ENCODE results near the gene GHRH. TPM values are rescaled to one million over a fixed set of nuclear protein-coding genes. Genes with fewer than 3 reads are reported as not detected.

Gene GHRH
- total RNA-seq, 1 experiment from 2014 or later, result not detected

GRCh38 chr20:37280403-37280802 is 18.8 kb upstream of the GHRH start:
- DNase-seq, result no peak
- no peak overlapping the region for H3K4me3 ChIP-seq
- H3K9me3 ChIP-seq (replicated peaks), result no peaks in the 10 kb centered on the region
- peaks cover 7% of the 10 kb centered on the region; the same call in 1 of the 2 replicates for H3K27me3 ChIP-seq
- H3K4me1 ChIP-seq, result peaks cover 21% of the 10 kb centered on the region
- no peaks in the 10 kb centered on the region for H3K36me3 ChIP-seq
- no peak overlapping the region for H3K27ac ChIP-seq

GRCh38 chr20:37279820-37280219 is 18.2 kb upstream of the GHRH start:
- Histone ChIP-seq H3K4me3 (no peak overlapping the region), H3K4me1 (peaks cover 27% of the 10 kb centered on the region), H3K36me3 (no peaks in the 10 kb centered on the region), H3K9me3 (replicated peaks) (no peaks in the 10 kb centered on the region), H3K27ac (no peak overlapping the region), H3K27me3 (peaks cover 8% of the 10 kb centered on the region; the same call in 1 of the 2 replicates)
- DNase-seq, result peak; percentile 56 to 69

GRCh38 chr20:37278966-37279590 is 17.5 kb upstream of the GHRH start:
- DNase-seq, result no peak
- no peaks in the 10 kb centered on the region for H3K9me3 ChIP-seq (replicated peaks)
- H3K27me3 ChIP-seq, result peaks cover 8% of the 10 kb centered on the region; the same call in 1 of the 2 replicates
- H3K4me1 ChIP-seq, result peaks cover 28% of the 10 kb centered on the region
- H3K27ac ChIP-seq, result no peak overlapping the region
- no peak overlapping the region for H3K4me3 ChIP-seq
- no peaks in the 10 kb centered on the region for H3K36me3 ChIP-seq

- peaks cover 28% of the 10 kb centered on the region for H3K4me1 ChIP-seq
- H3K36me3 ChIP-seq, result no peaks in the 10 kb centered on the region
- H3K27me3 ChIP-seq, result 0 out of 2 replicates have a peak, but pooled peaks cover 5% of the 10 kb centered on the region
- no peak for DNase-seq
- no peak overlapping the region for H3K4me3 ChIP-seq
- no peak overlapping the region for H3K27ac ChIP-seq
- H3K9me3 ChIP-seq (replicated peaks), result no peaks in the 10 kb centered on the region
These were observed 15.6 kb upstream of the GHRH start for GRCh38 chr20:37277253-37277593.

GRCh38 chr20:37276494-37277252 is 15.1 kb upstream of the GHRH start:
- H3K9me3 ChIP-seq (replicated peaks), result no peaks in the 10 kb centered on the region
- 0 out of 2 replicates have a peak, but pooled peaks cover 5% of the 10 kb centered on the region for H3K27me3 ChIP-seq
- H3K4me3 ChIP-seq, result no peak overlapping the region
- H3K4me1 ChIP-seq, result peaks cover 28% of the 10 kb centered on the region
- H3K27ac ChIP-seq, result no peak overlapping the region
- peak; percentile 78 to 89 for DNase-seq
- no peaks in the 10 kb centered on the region for H3K36me3 ChIP-seq

GRCh38 chr20:37274851-37275524 is 13.4 kb upstream of the GHRH start:
- 0 out of 2 replicates have a peak, but pooled peaks cover 5% of the 10 kb centered on the region for H3K27me3 ChIP-seq
- no peak overlapping the region for H3K27ac ChIP-seq
- no peak overlapping the region for H3K4me3 ChIP-seq
- peaks cover 23% of the 10 kb centered on the region for H3K4me1 ChIP-seq
- no peak for DNase-seq
- no peaks in the 10 kb centered on the region for H3K9me3 ChIP-seq (replicated peaks)
- no peaks in the 10 kb centered on the region for H3K36me3 ChIP-seq

- no peak overlapping the region for H3K4me3 ChIP-seq
- H3K36me3 ChIP-seq, result no peaks in the 10 kb centered on the region
- H3K9me3 ChIP-seq (replicated peaks), result no peaks in the 10 kb centered on the region
- H3K27ac ChIP-seq, result no peak overlapping the region
- H3K27me3 ChIP-seq, result 0 out of 2 replicates have a peak, but pooled peaks cover 5% of the 10 kb centered on the region
- no peak for DNase-seq
- H3K4me1 ChIP-seq, result peaks cover 22% of the 10 kb centered on the region; the same call in 1 of the 2 replicates
These were observed 12.4 kb upstream of the GHRH start for GRCh38 chr20:37273988-37274387.

- Histone ChIP-seq H3K27me3 (0 out of 2 replicates have a peak, but pooled peaks cover 5% of the 10 kb centered on the region), H3K4me3 (no peak overlapping the region), H3K36me3 (no peaks in the 10 kb centered on the region), H3K27ac (no peak overlapping the region), H3K4me1 (peaks cover 13% of the 10 kb centered on the region; the same call in 1 of the 2 replicates), H3K9me3 (replicated peaks) (no peaks in the 10 kb centered on the region)
- DNase-seq, result no peak
These were observed 9.8 kb upstream of the GHRH start for GRCh38 chr20:37271421-37271768.

GRCh38 chr20:37270576-37271420 is 9.2 kb upstream of the GHRH start:
- Histone ChIP-seq H3K4me3 (no peak overlapping the region), H3K27ac (no peak overlapping the region), H3K4me1 (peaks cover 13% of the 10 kb centered on the region; the same call in 1 of the 2 replicates), H3K27me3 (0 out of 2 replicates have a peak, but pooled peaks cover 5% of the 10 kb centered on the region), H3K9me3 (replicated peaks) (no peaks in the 10 kb centered on the region), H3K36me3 (no peaks in the 10 kb centered on the region)
- no peak for DNase-seq

- no peak for DNase-seq
- no peaks in the 10 kb centered on the region for H3K9me3 ChIP-seq (replicated peaks)
These were observed 6.2 kb upstream of the GHRH start for GRCh38 chr20:37267667-37268313.

GRCh38 chr20:37266940-37267666 is 5.5 kb upstream of the GHRH start:
- Histone ChIP-seq H3K27me3 (no peaks in the 10 kb centered on the region), H3K9me3 (replicated peaks) (no peaks in the 10 kb centered on the region), H3K4me3 (no peak overlapping the region), H3K27ac (no peak overlapping the region), H3K36me3 (no peaks in the 10 kb centered on the region), H3K4me1 (0 out of 2 replicates have a peak, but pooled peaks cover 3% of the 10 kb centered on the region)
- DNase-seq, result no peak

More at GRCh38 chr20:37267667-37268313, 6.2 kb upstream of the GHRH start:
- Histone ChIP-seq H3K4me1 (0 out of 2 replicates have a peak, but pooled peaks cover 3% of the 10 kb centered on the region), H3K4me3 (no peak overlapping the region), H3K27ac (no peak overlapping the region), H3K27me3 (no peaks in the 10 kb centered on the region), H3K36me3 (no peaks in the 10 kb centered on the region)

- Histone ChIP-seq H3K27ac (no peak overlapping the region), H3K9me3 (replicated peaks) (no peaks in the 10 kb centered on the region), H3K4me1 (0 out of 2 replicates have a peak, but pooled peaks cover 3% of the 10 kb centered on the region), H3K36me3 (no peaks in the 10 kb centered on the region), H3K4me3 (no peak overlapping the region), H3K27me3 (0 out of 2 replicates have a peak, but pooled peaks cover 6% of the 10 kb centered on the region)
- no peak for DNase-seq
These were observed 3.5 kb upstream of the GHRH start for GRCh38 chr20:37265152-37265551.

- H3K27ac ChIP-seq, result no peak overlapping the region
- no peak for DNase-seq
- H3K27me3 ChIP-seq, result 0 out of 2 replicates have a peak, but pooled peaks cover 6% of the 10 kb centered on the region
- H3K9me3 ChIP-seq (replicated peaks), result no peaks in the 10 kb centered on the region
- no peaks in the 10 kb centered on the region for H3K36me3 ChIP-seq
- peaks cover 6% of the 10 kb centered on the region for H3K4me1 ChIP-seq
- no peak overlapping the region for H3K4me3 ChIP-seq
These were observed 2.1 kb upstream of the GHRH start for GRCh38 chr20:37263686-37264085.
